IMR-90 (cell line): ENCODE measurements around the gene ANXA8.

ENCODE experiments used
- BHLHE40 ChIP-seq: fragments of 150-350 bp; IDR thresholded peaks from 2 replicates; pipeline ENCODE4 v1.6.1; 2016; ENCODE audit warnings: mild to moderate bottlenecking, low read depth, low read length
- SMC3 ChIP-seq: fragments of 150-350 bp; IDR thresholded peaks from 2 replicates; pipeline ENCODE4 v1.6.1; 2016; ENCODE audit warnings: low read depth, mild to moderate bottlenecking, antibody characterized with exemption, low read length, moderate library complexity
- TF ChIP-seq, protein P1 (sequence below): conservative IDR thresholded peaks from 2 replicates; pipeline ENCODE4 v1.5.1; 2012; ENCODE audit warnings: mild to moderate bottlenecking, low read depth, low read length, improper control_type of control experiment

- TF ChIP-seq, protein P1, sequence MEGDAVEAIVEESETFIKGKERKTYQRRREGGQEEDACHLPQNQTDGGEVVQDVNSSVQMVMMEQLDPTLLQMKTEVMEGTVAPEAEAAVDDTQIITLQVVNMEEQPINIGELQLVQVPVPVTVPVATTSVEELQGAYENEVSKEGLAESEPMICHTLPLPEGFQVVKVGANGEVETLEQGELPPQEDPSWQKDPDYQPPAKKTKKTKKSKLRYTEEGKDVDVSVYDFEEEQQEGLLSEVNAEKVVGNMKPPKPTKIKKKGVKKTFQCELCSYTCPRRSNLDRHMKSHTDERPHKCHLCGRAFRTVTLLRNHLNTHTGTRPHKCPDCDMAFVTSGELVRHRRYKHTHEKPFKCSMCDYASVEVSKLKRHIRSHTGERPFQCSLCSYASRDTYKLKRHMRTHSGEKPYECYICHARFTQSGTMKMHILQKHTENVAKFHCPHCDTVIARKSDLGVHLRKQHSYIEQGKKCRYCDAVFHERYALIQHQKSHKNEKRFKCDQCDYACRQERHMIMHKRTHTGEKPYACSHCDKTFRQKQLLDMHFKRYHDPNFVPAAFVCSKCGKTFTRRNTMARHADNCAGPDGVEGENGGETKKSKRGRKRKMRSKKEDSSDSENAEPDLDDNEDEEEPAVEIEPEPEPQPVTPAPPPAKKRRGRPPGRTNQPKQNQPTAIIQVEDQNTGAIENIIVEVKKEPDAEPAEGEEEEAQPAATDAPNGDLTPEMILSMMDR, result no peak
- TF ChIP-seq BHLHE40, result no peak
- no peak for TF ChIP-seq SMC3
Observed at GRCh38 chr10:47458466-47459154, 25.3 kb downstream of the ANXA8 start.
